Nephron progenitor cell (in vitro differentiated cells): ENCODE data around the gene OTOA.
"Not testable (repeated sequence)": the region's sequence is repeated elsewhere in the genome, so short reads cannot be mapped to it uniquely, and the experiment has no call there.

Experiments
- DNase-seq: peaks from one replicate; pipeline ENCODE4 v3.0.0; 2021
- H3K27ac Mint-ChIP-seq: 2 replicates; pipeline ENCODE4 v1.8.0; 2021; ENCODE audit warnings: mild to moderate bottlenecking, moderate library complexity, mixed read lengths
- H3K27me3 Mint-ChIP-seq: 2 replicates; pipeline ENCODE4 v1.8.0; 2021; ENCODE audit warnings: mild to moderate bottlenecking, low read depth, mixed read lengths; ENCODE audit not compliant: poor library complexity
- H3K36me3 Mint-ChIP-seq: 2 replicates; pipeline ENCODE4 v1.8.0; 2021; ENCODE audit warnings: low read depth, mixed read lengths
- H3K4me1 Mint-ChIP-seq: 2 replicates; pipeline ENCODE4 v1.8.0; 2021; ENCODE audit warnings: mixed read lengths
- H3K4me3 Mint-ChIP-seq: 2 replicates; pipeline ENCODE4 v1.8.0; 2021; ENCODE audit warnings: mild to moderate bottlenecking, moderate library complexity, mixed read lengths
- H3K9me3 Mint-ChIP-seq: 2 replicates; pipeline ENCODE4 v1.8.0; 2021; ENCODE audit warnings: mild to moderate bottlenecking, moderate library complexity, mixed read lengths
- TF ChIP-seq, protein P1 (sequence below): fragments of 200-600 bp; sonication (generic); IDR thresholded peaks from 2 replicates; pipeline ENCODE4 v1.5.0; 2021; ENCODE audit warnings: antibody characterized with exemption

The OTOA gene

DNA sequence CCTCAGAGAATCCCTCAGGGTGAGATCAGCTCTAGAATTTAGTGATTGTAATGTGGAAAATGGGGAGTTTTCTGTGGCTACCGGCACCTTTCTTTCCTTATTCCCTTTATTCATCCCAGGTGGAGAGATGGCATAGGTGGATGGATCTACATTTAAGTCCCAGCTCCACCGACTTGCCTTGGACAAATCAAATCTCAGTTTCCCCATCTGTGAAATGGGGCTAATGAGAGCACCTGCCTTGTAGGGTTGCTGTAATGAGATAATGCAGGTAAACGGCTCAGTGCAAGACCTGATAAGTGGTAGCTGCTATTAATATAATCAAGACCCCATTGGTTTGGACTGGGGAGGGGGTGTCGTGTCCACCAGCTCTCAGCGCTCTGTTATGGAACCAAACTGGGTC, 40.5 kb downstream of the OTOA start:
- TF ChIP-seq, protein P1, sequence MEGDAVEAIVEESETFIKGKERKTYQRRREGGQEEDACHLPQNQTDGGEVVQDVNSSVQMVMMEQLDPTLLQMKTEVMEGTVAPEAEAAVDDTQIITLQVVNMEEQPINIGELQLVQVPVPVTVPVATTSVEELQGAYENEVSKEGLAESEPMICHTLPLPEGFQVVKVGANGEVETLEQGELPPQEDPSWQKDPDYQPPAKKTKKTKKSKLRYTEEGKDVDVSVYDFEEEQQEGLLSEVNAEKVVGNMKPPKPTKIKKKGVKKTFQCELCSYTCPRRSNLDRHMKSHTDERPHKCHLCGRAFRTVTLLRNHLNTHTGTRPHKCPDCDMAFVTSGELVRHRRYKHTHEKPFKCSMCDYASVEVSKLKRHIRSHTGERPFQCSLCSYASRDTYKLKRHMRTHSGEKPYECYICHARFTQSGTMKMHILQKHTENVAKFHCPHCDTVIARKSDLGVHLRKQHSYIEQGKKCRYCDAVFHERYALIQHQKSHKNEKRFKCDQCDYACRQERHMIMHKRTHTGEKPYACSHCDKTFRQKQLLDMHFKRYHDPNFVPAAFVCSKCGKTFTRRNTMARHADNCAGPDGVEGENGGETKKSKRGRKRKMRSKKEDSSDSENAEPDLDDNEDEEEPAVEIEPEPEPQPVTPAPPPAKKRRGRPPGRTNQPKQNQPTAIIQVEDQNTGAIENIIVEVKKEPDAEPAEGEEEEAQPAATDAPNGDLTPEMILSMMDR, result no peak
- H3K36me3 Mint-ChIP-seq, result no peaks in the 10 kb centered on the region
- no peak for DNase-seq
- peaks cover 17% of the 10 kb centered on the region for H3K27me3 Mint-ChIP-seq
- no peaks in the 10 kb centered on the region for H3K9me3 Mint-ChIP-seq
- no peak overlapping the region for H3K4me3 Mint-ChIP-seq
- H3K27ac Mint-ChIP-seq, result no peak overlapping the region
- H3K4me1 Mint-ChIP-seq, result no peaks in the 10 kb centered on the region

DNA sequence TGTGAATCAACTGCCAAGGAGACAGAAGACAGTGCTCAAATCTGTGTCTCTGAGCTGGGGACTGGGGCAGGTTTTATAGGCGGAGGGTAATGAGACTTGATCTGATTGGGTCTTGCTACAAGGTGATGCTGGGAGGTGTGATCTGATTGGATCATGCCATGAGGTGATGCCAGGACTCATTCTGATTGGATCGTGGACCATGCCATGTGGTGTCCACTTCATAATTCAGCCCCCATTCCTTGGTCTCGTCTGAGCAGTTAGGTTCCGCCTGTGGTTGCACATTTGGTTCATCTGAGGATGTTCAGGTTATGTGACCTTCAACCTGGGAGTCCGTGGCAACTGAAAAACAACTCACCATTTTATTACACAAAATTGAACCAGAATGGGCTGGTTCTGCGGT, 41.0 kb downstream of the OTOA start:
- peaks cover 21% of the 10 kb centered on the region for H3K27me3 Mint-ChIP-seq
- DNase-seq, result no peak
- H3K4me3 Mint-ChIP-seq, result no peak overlapping the region
- TF ChIP-seq, protein P1, result no peak
- no peaks in the 10 kb centered on the region for H3K9me3 Mint-ChIP-seq
- H3K27ac Mint-ChIP-seq, result no peak overlapping the region
- H3K36me3 Mint-ChIP-seq, result no peaks in the 10 kb centered on the region
- H3K4me1 Mint-ChIP-seq, result no peaks in the 10 kb centered on the region

DNA sequence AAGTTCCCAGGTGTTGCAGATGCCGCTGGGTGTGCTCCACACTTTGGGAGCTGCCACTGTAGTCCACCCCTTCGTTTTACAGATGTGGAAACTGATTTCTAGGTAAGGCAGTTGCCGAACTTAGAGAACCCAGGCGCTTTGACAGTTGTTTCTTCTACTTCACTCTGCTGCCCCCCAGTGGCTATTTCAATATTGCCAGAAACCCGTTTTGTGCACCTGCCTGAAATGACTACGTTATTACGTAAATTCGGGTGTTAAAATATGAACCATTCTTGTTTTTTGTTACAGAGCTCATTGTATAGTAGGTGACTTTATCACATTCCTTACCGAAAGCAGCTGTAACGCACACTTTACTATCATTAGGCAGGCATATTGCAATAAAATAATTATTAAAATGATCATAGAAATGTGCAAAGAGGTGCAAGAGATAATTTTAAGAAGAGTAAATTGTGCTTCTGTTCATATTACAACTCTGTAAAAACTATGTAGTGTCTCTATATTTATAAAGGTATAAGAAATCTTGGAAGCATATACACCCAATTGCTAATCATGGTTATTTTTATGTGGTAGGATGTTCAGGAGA, 44.9 kb downstream of the OTOA start:
- Mint-ChIP-seq H3K27ac (no peak overlapping the region), H3K36me3 (no peaks in the 10 kb centered on the region), H3K4me3 (no peak overlapping the region), H3K4me1 (peaks cover 4% of the 10 kb centered on the region), H3K27me3 (peaks cover 22% of the 10 kb centered on the region), H3K9me3 (no peaks in the 10 kb centered on the region)
- TF ChIP-seq, protein P1, result peak; percentile 88
- DNase-seq, result peak; percentile 83

DNA sequence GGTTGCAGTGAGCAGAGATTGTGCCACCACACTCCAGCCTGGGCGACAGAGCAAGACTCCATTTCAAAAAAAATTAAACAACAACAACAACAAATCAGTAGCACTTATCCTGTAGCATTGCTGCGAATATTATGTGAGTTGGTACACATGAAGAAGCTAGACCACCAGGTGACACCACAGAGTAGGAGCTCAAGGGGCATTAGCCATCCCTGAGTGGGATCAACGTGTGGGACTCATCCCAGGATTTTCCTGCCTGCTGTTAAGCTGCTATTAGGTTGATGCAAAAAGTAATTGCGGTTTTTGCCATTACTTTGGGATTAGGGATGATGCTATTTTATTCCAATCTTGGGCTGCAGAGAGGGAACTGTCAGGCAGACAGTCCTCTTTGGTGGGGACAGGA, 47.2 kb downstream of the OTOA start:
- H3K27ac Mint-ChIP-seq, result no peak overlapping the region
- peaks cover 4% of the 10 kb centered on the region for H3K4me1 Mint-ChIP-seq
- H3K27me3 Mint-ChIP-seq, result peaks cover 19% of the 10 kb centered on the region
- no peaks in the 10 kb centered on the region for H3K36me3 Mint-ChIP-seq
- H3K9me3 Mint-ChIP-seq, result no peaks in the 10 kb centered on the region
- TF ChIP-seq, protein P1, result no peak
- no peak overlapping the region for H3K4me3 Mint-ChIP-seq
- DNase-seq, result no peak

DNA sequence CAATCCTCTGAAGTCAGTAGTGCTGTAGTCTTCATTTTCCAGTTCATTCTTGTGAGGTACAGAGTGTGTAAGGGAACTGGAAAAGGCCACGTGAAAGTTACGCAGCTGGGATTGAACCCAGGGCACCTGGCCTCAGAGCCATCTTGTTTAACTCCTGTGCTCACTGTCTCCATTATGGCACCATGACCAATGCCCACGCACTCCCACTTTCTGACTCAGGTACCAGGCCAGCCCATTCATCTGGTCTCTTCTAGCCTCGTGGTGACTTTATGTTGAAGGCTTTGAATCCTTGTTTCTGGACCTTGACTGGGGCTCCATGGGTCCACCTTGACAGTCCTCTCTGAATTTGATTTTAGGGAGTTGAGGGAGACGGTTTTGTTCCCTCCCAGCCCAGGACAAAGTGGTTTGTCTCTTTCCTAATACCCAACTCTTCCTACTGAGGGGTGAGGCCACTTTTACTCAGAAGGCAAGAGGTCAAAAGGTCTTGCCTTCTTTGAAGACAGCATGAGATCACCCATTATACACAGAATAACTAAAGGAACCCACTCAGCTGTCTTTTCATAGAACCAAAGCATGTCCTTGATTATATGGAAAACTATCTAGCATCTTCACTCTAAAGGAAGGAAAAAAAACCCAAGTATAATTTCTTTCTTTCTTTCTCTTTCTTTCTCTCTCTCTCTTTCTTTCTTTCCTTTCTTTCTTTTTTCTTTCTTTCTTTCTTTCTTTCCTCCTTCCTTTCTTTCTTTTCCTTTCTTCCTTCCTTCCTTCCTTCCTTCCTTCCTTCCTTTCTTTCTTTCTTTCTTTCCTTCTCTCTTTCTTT, 50.0 kb downstream of the OTOA start:
- H3K36me3 Mint-ChIP-seq, result no peaks in the 10 kb centered on the region
- DNase-seq, result no peak
- no peak overlapping the region for H3K27ac Mint-ChIP-seq
- peaks cover 21% of the 10 kb centered on the region for H3K27me3 Mint-ChIP-seq
- peaks cover 4% of the 10 kb centered on the region for H3K4me1 Mint-ChIP-seq
- no peak overlapping the region for H3K4me3 Mint-ChIP-seq
- TF ChIP-seq, protein P1, result no peak
- H3K9me3 Mint-ChIP-seq, result no peaks in the 10 kb centered on the region

DNA sequence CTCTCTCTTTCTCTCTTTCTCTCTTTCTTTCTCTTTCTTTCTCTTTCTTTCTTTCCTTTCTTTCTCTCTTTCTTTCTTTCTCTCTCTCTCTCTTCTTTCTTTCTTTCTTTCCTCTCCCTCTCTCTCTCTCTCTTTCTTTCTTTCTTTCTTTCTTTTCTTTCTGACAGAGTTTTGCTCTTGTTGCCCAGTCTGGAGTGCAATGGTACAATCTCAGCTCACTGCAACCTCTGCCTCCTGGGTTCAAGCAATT, 50.5 kb downstream of the OTOA start:
- not testable (repeated sequence) for DNase-seq, H3K4me3 Mint-ChIP-seq, H3K9me3 Mint-ChIP-seq, H3K36me3 Mint-ChIP-seq, H3K4me1 Mint-ChIP-seq, H3K27ac Mint-ChIP-seq
- H3K27me3 Mint-ChIP-seq, result peaks cover 18% of the 10 kb centered on the region
